Ramos (cell line): ENCODE measurements around the gene NCAM1.

Experiments used
- in situ Hi-C: fragments of 300-500 bp; cut with MboI; formaldehyde crosslinking; loops from one replicate; pipeline ENCODE4 v1.14.3; 2022; ENCODE audit warnings: low sequenced_read_pairs; ENCODE audit not compliant: unreplicated experiment

The NCAM1 gene

GRCh38 chr11:113242767-113243397 lies 281.7 kb downstream of the NCAM1 start:
- in situ Hi-C loops: no loop called here

GRCh38 chr11:113243696-113244095 lies 282.5 kb downstream of the NCAM1 start:
- in situ Hi-C loops: no loop called here

GRCh38 chr11:113245216-113245615 lies 284.0 kb downstream of the NCAM1 start:
- in situ Hi-C loops: no loop called here

- in situ Hi-C loops: no loop called here
These were observed 286.0 kb downstream of the NCAM1 start for GRCh38 chr11:113247221-113247620.

- in situ Hi-C loops: no loop called here
These were observed 286.7 kb downstream of the NCAM1 start for GRCh38 chr11:113247966-113248365.

GRCh38 chr11:113248702-113249490 lies 287.7 kb downstream of the NCAM1 start:
- in situ Hi-C loops: no loop called here

GRCh38 chr11:113249491-113249763 lies 288.2 kb downstream of the NCAM1 start:
- in situ Hi-C loops: no loop called here

GRCh38 chr11:113249786-113250185 lies 288.6 kb downstream of the NCAM1 start:
- in situ Hi-C loops: no loop called here

GRCh38 chr11:113251281-113251680 lies 290.1 kb downstream of the NCAM1 start:
- in situ Hi-C loops: no loop called here

GRCh38 chr11:113253406-113253805 lies 292.2 kb downstream of the NCAM1 start:
- in situ Hi-C loops: no loop called here

- in situ Hi-C loops: no loop called here
These were observed 293.9 kb downstream of the NCAM1 start for GRCh38 chr11:113255096-113255495.

GRCh38 chr11:113255741-113256140 lies 294.5 kb downstream of the NCAM1 start:
- in situ Hi-C loops: no loop called here

- in situ Hi-C loops: no loop called here
These were observed 295.4 kb downstream of the NCAM1 start for GRCh38 chr11:113256431-113257202.

- in situ Hi-C loops: no loop called here
These were observed 298.8 kb downstream of the NCAM1 start for GRCh38 chr11:113260096-113260425.

GRCh38 chr11:113260541-113260940 lies 299.3 kb downstream of the NCAM1 start:
- in situ Hi-C loops: no loop called here

GRCh38 chr11:113261709-113262475 lies 300.7 kb downstream of the NCAM1 start:
- in situ Hi-C loops: no loop called here

- in situ Hi-C loops: no loop called here
These were observed 301.4 kb downstream of the NCAM1 start for GRCh38 chr11:113262594-113262993.

GRCh38 chr11:113263458-113264259 lies 302.4 kb downstream of the NCAM1 start:
- in situ Hi-C loops: no loop called here

- in situ Hi-C loops: no loop called here
These were observed 304.1 kb downstream of the NCAM1 start for GRCh38 chr11:113265362-113265761.

- in situ Hi-C loops: no loop called here
These were observed 306.3 kb downstream of the NCAM1 start for GRCh38 chr11:113267493-113267892.
